ENCODE data around the gene PCSK1N. TPM values are rescaled to one million over a fixed set of nuclear protein-coding genes. Genes with fewer than 3 reads are reported as not detected.

The PCSK1N gene
- polyA plus RNA-seq, 3 donors: 5.1 to 10.4 (median 6.8) TPM

DNA sequence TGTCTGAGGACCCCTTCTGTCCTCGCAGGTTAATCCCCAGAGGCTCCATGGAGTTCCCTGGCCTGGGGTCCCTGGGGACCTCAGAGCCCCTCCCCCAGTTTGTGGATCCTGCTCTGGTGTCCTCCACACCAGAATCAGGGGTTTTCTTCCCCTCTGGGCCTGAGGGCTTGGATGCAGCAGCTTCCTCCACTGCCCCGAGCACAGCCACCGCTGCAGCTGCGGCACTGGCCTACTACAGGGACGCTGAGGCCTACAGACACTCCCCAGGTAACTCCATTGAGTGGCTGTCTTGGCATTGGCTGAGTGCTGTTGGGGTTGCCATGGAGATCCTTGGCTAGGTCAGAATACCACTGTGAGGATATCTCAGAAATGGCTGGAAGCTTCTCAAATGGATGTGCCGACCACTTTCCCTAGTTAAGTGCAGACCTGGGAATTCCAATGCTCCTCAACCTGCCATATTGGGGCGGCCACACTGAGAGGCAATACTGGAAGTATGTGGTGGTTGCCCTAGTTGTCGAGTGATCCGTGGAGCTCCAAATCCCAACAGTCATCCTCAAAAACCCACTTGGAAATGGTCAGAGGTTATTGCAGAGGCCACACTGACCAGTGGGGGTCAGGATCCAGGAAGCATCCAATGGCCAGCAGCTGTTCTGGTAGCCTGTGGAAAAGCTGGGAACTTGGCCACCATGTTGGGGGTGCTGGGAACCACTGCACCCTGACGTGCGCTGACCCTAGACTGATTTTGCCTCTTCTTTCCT lies 44.2 kb downstream of the PCSK1N start:
- DNase-seq (ENCODE audit: low read depth in 3 of 3, low spot score in 2 of 3): no peak

DNA sequence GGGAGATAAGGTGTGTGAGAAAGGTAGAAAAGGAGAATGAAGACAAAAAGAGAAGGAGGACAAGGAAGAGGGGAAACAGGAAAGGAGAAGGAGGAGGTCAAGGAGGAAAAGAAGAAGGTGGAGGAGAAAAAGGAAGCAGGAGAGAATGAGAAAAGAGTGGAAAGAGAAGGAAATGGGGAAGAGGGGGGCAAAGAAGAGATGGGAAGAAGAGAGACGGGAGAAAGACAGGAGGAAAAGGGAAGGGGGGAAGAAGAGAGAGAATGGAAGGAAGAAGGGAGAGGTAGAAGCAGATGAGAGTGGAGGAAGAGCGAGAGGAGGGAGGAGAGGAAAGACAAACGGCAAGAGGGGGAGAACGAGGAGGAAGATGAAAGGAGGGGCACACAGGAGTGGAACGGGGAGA lies 44.9 kb downstream of the PCSK1N start:
- no peak for DNase-seq (ENCODE audit: low read depth in 3 of 3, low spot score in 2 of 3)

GRCh38 chrX:48789366-48790220 lies 45.8 kb downstream of the PCSK1N start:
- DNase-seq (ENCODE audit: low read depth in 3 of 3, low spot score in 2 of 3): no peak

- DNase-seq (ENCODE audit: low read depth in 3 of 3, low spot score in 2 of 3): no peak
Observed at GRCh38 chrX:48787505-48788443, 47.6 kb downstream of the PCSK1N start.

GRCh38 chrX:48786825-48787504 lies 48.4 kb downstream of the PCSK1N start:
- no peak for DNase-seq (ENCODE audit: low read depth in 3 of 3, low spot score in 2 of 3)

DNA sequence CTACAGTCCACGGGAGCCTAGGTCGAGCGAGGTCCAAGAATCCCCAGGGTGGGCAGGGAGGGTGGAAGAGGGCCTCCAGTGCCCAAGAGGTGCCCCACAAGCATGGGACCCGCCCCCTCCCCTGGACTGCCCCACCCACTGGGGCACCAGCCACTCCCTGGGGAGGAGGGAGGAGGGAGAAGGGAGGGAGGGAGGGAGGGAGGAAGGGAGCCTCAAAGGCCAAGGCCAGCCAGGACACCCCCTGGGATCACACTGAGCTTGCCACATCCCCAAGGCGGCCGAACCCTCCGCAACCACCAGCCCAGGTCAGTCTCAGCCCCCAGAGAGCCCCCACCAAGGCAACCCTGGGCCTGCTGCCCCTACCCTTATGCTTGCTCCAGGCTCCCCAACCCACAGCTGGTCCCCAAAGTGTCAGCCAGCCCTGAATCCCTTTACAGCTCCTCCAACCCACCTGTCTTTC lies 49.0 kb downstream of the PCSK1N start, which contains the start of gene GATA1:
Gene GATA1, plus strand, starts transcription at position 250 of the 460 bp plus-strand sequence. CDS start 4,520 bp downstream, outside the sequence.
- DNase-seq (ENCODE audit: low read depth in 3 of 3, low spot score in 2 of 3): no peak

DNA sequence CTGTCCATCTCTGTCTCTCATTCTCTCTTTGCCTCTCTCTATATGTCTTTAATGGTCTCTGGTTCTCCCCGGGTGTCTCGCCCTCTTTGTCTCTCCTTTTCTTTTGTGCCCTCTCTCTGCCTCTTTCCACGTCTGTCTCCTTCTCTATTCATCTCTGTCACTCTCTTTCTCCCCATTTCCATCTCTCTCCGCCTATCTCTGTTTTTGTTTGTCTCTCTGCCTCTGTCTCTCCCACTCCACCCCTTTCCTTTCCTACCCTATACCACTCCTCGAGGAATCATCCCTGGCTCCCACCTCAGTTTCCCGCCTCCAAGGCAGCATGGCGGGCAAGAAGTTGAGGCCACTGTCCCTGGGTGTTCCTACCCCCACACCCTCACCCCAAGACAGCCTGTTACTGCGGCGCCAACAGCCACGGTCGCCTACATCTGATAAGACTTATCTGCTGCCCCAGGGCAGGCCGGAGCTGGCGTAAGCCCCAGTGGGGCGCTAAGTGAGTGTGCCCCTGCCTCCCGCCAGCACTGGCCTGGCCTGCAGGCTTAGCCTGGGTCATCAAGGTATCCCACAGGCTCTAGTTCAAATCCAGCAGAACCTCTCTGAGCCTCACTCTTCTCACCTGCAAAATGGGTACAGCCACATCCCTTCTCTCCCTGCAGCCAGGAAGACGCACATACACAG lies 49.7 kb downstream of the PCSK1N start:
- no peak for DNase-seq (ENCODE audit: low read depth in 3 of 3, low spot score in 2 of 3)

- no peak for DNase-seq (ENCODE audit: low read depth in 3 of 3, low spot score in 2 of 3)
Observed at GRCh38 chrX:48785186-48785539, 50.2 kb downstream of the PCSK1N start.

GRCh38 chrX:48784726-48785125 lies 50.7 kb downstream of the PCSK1N start:
- no peak for DNase-seq (ENCODE audit: low read depth in 3 of 3, low spot score in 2 of 3)

GRCh38 chrX:48782795-48783194 lies 52.6 kb downstream of the PCSK1N start:
- no peak for DNase-seq (ENCODE audit: low read depth in 3 of 3, low spot score in 2 of 3)

DNA sequence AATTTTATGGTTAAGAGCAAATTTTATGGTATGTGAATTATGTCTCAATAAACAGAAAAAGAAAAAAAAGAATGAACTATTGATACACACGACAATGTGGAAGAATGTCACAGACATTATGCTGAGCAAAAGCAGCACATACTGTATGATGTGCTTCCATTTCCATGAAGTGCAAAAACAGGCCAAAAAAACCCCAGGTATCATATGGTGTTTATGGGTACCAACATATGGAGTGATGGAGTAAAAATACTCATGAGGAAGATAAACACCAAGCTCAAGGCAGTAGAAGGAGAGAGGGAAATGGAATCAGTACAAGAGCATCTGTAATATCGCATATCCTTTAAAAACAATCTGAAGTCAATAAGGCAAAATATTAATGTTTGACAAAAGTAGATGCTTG lies 53.2 kb downstream of the PCSK1N start:
- no peak for DNase-seq (ENCODE audit: low read depth in 3 of 3, low spot score in 2 of 3)

GRCh38 chrX:48781705-48782104 lies 53.7 kb downstream of the PCSK1N start:
- DNase-seq (ENCODE audit: low read depth in 3 of 3, low spot score in 2 of 3): no peak

Other genes starting within 250 kb of the PCSK1N start
- gene WDR13, start 238.1 kb downstream of the PCSK1N start, polyA plus RNA-seq (ENCODE audit: insufficient read length in 3 of 3): 100 to 1,000 TPM; 101 to 128 (median 121) TPM
- 1 to 10 TPM; 2.8 to 3.0 (median 2.9) TPM for gene WAS, start 151.8 kb downstream of the PCSK1N start, polyA plus RNA-seq (ENCODE audit: insufficient read length in 3 of 3)
- 1 to 10 TPM; 5.7 to 6.5 (median 6.0) TPM for gene SUV39H1, start 138.9 kb downstream of the PCSK1N start, polyA plus RNA-seq (ENCODE audit: insufficient read length in 3 of 3)
- gene GLOD5, start 73.9 kb downstream of the PCSK1N start, polyA plus RNA-seq (ENCODE audit: insufficient read length in 3 of 3): 1 to 10 TPM; 1.1 to 2.8 (median 1.5) TPM
- gene GATA1, start 49.0 kb downstream of the PCSK1N start, polyA plus RNA-seq (ENCODE audit: insufficient read length in 3 of 3): under 1 TPM; 0.40 to 0.74 (median 0.74) TPM
- gene HDAC6, start 33.5 kb downstream of the PCSK1N start, polyA plus RNA-seq (ENCODE audit: insufficient read length in 3 of 3): 100 to 1,000 TPM; 140 to 164 (median 141) TPM
- under 1 TPM in 1 of 3 donors, not detected in 2; 0.12 TPM for gene ERAS, start 9.1 kb downstream of the PCSK1N start, polyA plus RNA-seq (ENCODE audit: insufficient read length in 3 of 3)
- gene TIMM17B, start 62.2 kb upstream of the PCSK1N start, polyA plus RNA-seq (ENCODE audit: insufficient read length in 3 of 3): 10 to 100 TPM; 33.2 to 43.0 (median 34.5) TPM
- 10 to 100 TPM; 75.1 to 78.8 (median 75.8) TPM for gene PQBP1, start 62.3 kb upstream of the PCSK1N start, polyA plus RNA-seq (ENCODE audit: insufficient read length in 3 of 3)
- 10 to 100 TPM; 31.8 to 32.8 (median 32.4) TPM for gene SLC35A2, start 76.0 kb upstream of the PCSK1N start, polyA plus RNA-seq (ENCODE audit: insufficient read length in 3 of 3)
- gene PIM2, start 83.4 kb upstream of the PCSK1N start, polyA plus RNA-seq (ENCODE audit: insufficient read length in 3 of 3): 1 to 10 TPM; 5.6 to 6.7 (median 6.2) TPM
- gene OTUD5, start 122.0 kb upstream of the PCSK1N start, polyA plus RNA-seq (ENCODE audit: insufficient read length in 3 of 3): 10 to 100 TPM; 64.4 to 66.9 (median 65.9) TPM
- gene KCND1, start 136.2 kb upstream of the PCSK1N start, polyA plus RNA-seq (ENCODE audit: insufficient read length in 3 of 3): 1 to 10 TPM; 2.1 to 2.2 (median 2.1) TPM
- gene GRIPAP1, start 166.7 kb upstream of the PCSK1N start, polyA plus RNA-seq (ENCODE audit: insufficient read length in 3 of 3): 10 to 100 TPM; 40.6 to 50.6 (median 45.8) TPM
- 10 to 100 TPM; 24.9 to 27.9 (median 25.2) TPM for gene TFE3, start 207.7 kb upstream of the PCSK1N start, polyA plus RNA-seq (ENCODE audit: insufficient read length in 3 of 3)
- 1 to 10 TPM; 7.6 to 8.9 (median 8.7) TPM for gene CCDC120, start 223.4 kb upstream of the PCSK1N start, polyA plus RNA-seq (ENCODE audit: insufficient read length in 3 of 3)
- gene PRAF2, start 238.4 kb upstream of the PCSK1N start, polyA plus RNA-seq (ENCODE audit: insufficient read length in 3 of 3): 10 to 100 TPM; 32.2 to 35.3 (median 32.3) TPM
- 10 to 100 TPM; 58.9 to 60.2 (median 59.4) TPM for gene WDR45, start 244.3 kb upstream of the PCSK1N start, polyA plus RNA-seq (ENCODE audit: insufficient read length in 3 of 3)

All from right renal cortex interstitium (tissue), 3 donors.